Measurements from ENCODE around the gene CPED1. TPM values are rescaled to one million over a fixed set of nuclear protein-coding genes. Genes with fewer than 3 reads are reported as not detected.

Gene CPED1
- total RNA-seq, 1 donor from 2014 or later: not detected

- Histone ChIP-seq H3K79me2 (ENCODE audit: low read depth) (no peaks in the 10 kb centered on the region), H4K20me1 (ENCODE audit: low read depth) (no peaks in the 10 kb centered on the region), H3K9me3 (ENCODE audit: low read depth) (no peaks in the 10 kb centered on the region), H3K27me3 (no peaks in the 10 kb centered on the region), H3K4me1 (no peaks in the 10 kb centered on the region), H2AFZ (replicated peaks) (no peak overlapping the region), H3K27ac (no peak overlapping the region), H3K36me3 (no peaks in the 10 kb centered on the region), H3K4me2 (no peak overlapping the region), H3K9ac (no peak overlapping the region), H3F3A (ENCODE audit: low read depth) (no peaks in the 10 kb centered on the region), H3K4me3 (no peak overlapping the region)
- Mint-ChIP-seq H3K9me3 (no peaks in the 10 kb centered on the region), H3K27ac (no peak overlapping the region), H3K4me3 (no peak overlapping the region), H3K4me1 (no peaks in the 10 kb centered on the region), H3K36me3 (peaks cover 9% of the 10 kb centered on the region), H3K27me3 (ENCODE audit: insufficient read depth, low read depth) (peaks cover 5% of the 10 kb centered on the region)
- no peak for DNase-seq (ENCODE audit: low spot score)
- TF ChIP-seq EZH2 (IDR thresholded peaks at IDR 0.05): no peak
- TF ChIP-seq CTCF (IDR thresholded peaks at IDR 0.05): no peak
- TF ChIP-seq EZH2phosphoT487 (IDR thresholded peaks at IDR 0.05): no peak
Observed at GRCh38 chr7:121341933-121342332, 353.4 kb downstream of the CPED1 start.

GRCh38 chr7:121342631-121343030, 354.1 kb downstream of the CPED1 start:
- H3K9ac ChIP-seq: no peak overlapping the region
- no peaks in the 10 kb centered on the region for H3K4me1 ChIP-seq
- H3K9me3 Mint-ChIP-seq: no peaks in the 10 kb centered on the region
- H2AFZ ChIP-seq (replicated peaks): no peak overlapping the region
- H3F3A ChIP-seq (ENCODE audit: low read depth): no peaks in the 10 kb centered on the region
- H3K36me3 ChIP-seq: no peaks in the 10 kb centered on the region
- no peak overlapping the region for H3K4me3 Mint-ChIP-seq
- no peaks in the 10 kb centered on the region for H3K27me3 ChIP-seq
- H3K27ac ChIP-seq: no peak overlapping the region
- peaks cover 5% of the 10 kb centered on the region for H3K4me1 Mint-ChIP-seq
- peaks cover 15% of the 10 kb centered on the region for H3K36me3 Mint-ChIP-seq
- no peak overlapping the region for H3K27ac Mint-ChIP-seq
- TF ChIP-seq EZH2 (IDR thresholded peaks at IDR 0.05) (no peak), CTCF (IDR thresholded peaks at IDR 0.05) (no peak), EZH2phosphoT487 (IDR thresholded peaks at IDR 0.05) (no peak)
- peaks cover 5% of the 10 kb centered on the region for H3K27me3 Mint-ChIP-seq (ENCODE audit: insufficient read depth, low read depth)
- H3K9me3 ChIP-seq (ENCODE audit: low read depth): no peaks in the 10 kb centered on the region
- H3K79me2 ChIP-seq (ENCODE audit: low read depth): no peaks in the 10 kb centered on the region
- no peak overlapping the region for H3K4me3 ChIP-seq
- H4K20me1 ChIP-seq (ENCODE audit: low read depth): no peaks in the 10 kb centered on the region
- no peak overlapping the region for H3K4me2 ChIP-seq
- no peak for DNase-seq (ENCODE audit: low spot score)

- H2AFZ ChIP-seq (replicated peaks): no peak overlapping the region
- Mint-ChIP-seq H3K4me1 (peaks cover 5% of the 10 kb centered on the region), H3K27ac (no peak overlapping the region), H3K9me3 (no peaks in the 10 kb centered on the region), H3K36me3 (peaks cover 15% of the 10 kb centered on the region), H3K27me3 (ENCODE audit: insufficient read depth, low read depth) (peaks cover 4% of the 10 kb centered on the region), H3K4me3 (no peak overlapping the region)
- H3K79me2 ChIP-seq (ENCODE audit: low read depth): no peaks in the 10 kb centered on the region
- DNase-seq (ENCODE audit: low spot score): no peak
- no peaks in the 10 kb centered on the region for H3K36me3 ChIP-seq
- H3K4me1 ChIP-seq: no peaks in the 10 kb centered on the region
- H3K9ac ChIP-seq: no peak overlapping the region
- H4K20me1 ChIP-seq (ENCODE audit: low read depth): no peaks in the 10 kb centered on the region
- H3F3A ChIP-seq (ENCODE audit: low read depth): no peaks in the 10 kb centered on the region
- no peaks in the 10 kb centered on the region for H3K9me3 ChIP-seq (ENCODE audit: low read depth)
- no peak overlapping the region for H3K4me2 ChIP-seq
- H3K27me3 ChIP-seq: no peaks in the 10 kb centered on the region
- no peak for TF ChIP-seq EZH2 (IDR thresholded peaks at IDR 0.05)
- no peak for TF ChIP-seq EZH2phosphoT487 (IDR thresholded peaks at IDR 0.05)
- no peak for TF ChIP-seq CTCF (IDR thresholded peaks at IDR 0.05)
- no peak overlapping the region for H3K4me3 ChIP-seq
- no peak overlapping the region for H3K27ac ChIP-seq
Observed at GRCh38 chr7:121343302-121343701, 354.8 kb downstream of the CPED1 start.
